ENCODE data around the gene LMF2. TPM values are rescaled to one million over a fixed set of nuclear protein-coding genes. Genes with fewer than 3 reads are reported as not detected.

LMF2 gene
- total RNA-seq, 1 donor from 2014 or later, result 65.8 TPM

DNA sequence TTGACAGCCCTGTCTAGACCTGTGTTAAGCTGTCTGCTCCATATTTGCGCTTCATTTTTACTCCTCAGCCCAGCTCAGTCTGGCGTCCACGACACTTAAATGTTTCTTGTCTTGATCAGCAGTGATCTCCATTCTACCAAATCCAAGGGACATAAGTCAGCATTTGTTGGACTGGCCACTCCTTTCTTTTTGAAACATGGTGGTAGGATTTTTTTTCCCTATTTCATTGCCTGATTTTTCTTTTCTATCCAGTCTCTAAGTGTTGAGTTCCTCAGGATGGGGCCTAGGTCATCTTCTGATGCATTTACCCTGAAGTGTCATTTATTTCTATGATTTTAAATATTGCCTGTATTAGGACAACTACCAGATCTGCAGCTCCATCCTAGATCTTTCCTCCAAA, 1.4 kb upstream of the LMF2 start:
- peaks cover 21% of the 10 kb centered on the region for H3K4me1 ChIP-seq
- H3K36me3 ChIP-seq, result peaks cover 16% of the 10 kb centered on the region
- H3K4me3 ChIP-seq, result peak overlapping the region; percentile 79
- peak overlapping the region; percentile 92 for H3K27ac ChIP-seq
- TF ChIP-seq, protein P1, sequence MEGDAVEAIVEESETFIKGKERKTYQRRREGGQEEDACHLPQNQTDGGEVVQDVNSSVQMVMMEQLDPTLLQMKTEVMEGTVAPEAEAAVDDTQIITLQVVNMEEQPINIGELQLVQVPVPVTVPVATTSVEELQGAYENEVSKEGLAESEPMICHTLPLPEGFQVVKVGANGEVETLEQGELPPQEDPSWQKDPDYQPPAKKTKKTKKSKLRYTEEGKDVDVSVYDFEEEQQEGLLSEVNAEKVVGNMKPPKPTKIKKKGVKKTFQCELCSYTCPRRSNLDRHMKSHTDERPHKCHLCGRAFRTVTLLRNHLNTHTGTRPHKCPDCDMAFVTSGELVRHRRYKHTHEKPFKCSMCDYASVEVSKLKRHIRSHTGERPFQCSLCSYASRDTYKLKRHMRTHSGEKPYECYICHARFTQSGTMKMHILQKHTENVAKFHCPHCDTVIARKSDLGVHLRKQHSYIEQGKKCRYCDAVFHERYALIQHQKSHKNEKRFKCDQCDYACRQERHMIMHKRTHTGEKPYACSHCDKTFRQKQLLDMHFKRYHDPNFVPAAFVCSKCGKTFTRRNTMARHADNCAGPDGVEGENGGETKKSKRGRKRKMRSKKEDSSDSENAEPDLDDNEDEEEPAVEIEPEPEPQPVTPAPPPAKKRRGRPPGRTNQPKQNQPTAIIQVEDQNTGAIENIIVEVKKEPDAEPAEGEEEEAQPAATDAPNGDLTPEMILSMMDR (IDR thresholded peaks at IDR 0.05), result no peak
- no peaks in the 10 kb centered on the region for H3K27me3 ChIP-seq
- DNase-seq (no peak), ATAC-seq (no peak)
- intact Hi-C loops (cut with DNase I), result loop anchor here (10.0 kb wide), 1 partner anchor 244 kb away; the partner anchor contains the start of gene MAPK12
- H3K9me3 ChIP-seq, result no peaks in the 10 kb centered on the region

DNA sequence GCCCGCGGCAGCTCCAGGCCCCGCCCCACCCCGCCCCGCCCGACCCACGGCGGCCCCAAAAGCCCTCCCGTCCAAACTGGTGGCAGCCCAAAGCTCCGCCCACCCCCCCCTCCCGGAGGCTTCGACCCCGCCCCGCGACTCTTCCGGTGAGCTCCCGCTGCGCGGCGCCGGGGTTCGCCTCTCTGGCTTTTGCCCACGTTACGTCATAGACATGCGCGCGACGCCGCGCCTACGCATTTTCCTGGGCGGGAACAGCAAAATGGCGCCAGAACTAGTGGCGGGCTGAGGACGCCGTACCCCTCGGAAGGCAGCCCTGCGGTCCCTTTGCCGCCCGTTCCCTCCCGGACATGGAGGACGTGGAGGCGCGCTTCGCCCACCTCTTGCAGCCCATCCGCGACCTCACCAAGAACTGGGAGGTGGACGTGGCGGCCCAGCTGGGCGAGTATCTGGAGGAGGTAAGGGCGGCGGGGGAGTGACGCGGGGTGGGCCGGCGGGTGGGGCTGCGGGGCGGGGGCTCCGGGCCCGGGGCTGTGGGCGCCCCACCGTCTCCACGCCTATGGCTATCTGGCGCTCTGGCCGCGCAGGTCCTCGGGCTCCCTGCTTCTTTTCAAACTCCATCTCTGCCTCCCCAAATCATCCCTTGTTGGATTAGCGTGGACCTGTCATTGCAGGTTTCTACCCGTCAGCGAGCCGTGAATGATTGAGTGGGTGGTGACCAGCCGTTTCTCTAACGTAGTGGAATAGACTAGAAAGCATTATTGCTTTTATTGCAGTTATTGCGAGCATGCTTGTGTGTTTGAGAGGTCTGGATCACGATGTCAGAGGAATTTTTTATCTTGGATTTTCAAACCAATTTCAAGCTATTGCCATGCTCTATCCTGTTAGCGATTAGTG, 736 bp upstream of the LMF2 start, which contains the start of gene NCAPH2:
Gene NCAPH2, plus strand, starts transcription at position 234 of the 894 bp plus-strand sequence. Its CDS starts 114 bp downstream, at position 348.
- intact Hi-C loops (cut with DNase I), result loop anchor here (10.0 kb wide), 1 partner anchor 243 kb away; the partner anchor contains the start of gene MAPK12
- ATAC-seq (peak; percentile 83), DNase-seq (peak; percentile 98)
- Histone ChIP-seq H3K27me3 (no peaks in the 10 kb centered on the region), H3K36me3 (peaks cover 19% of the 10 kb centered on the region), H3K9me3 (no peaks in the 10 kb centered on the region), H3K4me1 (peaks cover 21% of the 10 kb centered on the region), H3K4me3 (peak within 1 kb of the TSS; percentile 91), H3K27ac (peak within 1 kb of the TSS; percentile 92)
- TF ChIP-seq, protein P1 (IDR thresholded peaks at IDR 0.05), result no peak

DNA sequence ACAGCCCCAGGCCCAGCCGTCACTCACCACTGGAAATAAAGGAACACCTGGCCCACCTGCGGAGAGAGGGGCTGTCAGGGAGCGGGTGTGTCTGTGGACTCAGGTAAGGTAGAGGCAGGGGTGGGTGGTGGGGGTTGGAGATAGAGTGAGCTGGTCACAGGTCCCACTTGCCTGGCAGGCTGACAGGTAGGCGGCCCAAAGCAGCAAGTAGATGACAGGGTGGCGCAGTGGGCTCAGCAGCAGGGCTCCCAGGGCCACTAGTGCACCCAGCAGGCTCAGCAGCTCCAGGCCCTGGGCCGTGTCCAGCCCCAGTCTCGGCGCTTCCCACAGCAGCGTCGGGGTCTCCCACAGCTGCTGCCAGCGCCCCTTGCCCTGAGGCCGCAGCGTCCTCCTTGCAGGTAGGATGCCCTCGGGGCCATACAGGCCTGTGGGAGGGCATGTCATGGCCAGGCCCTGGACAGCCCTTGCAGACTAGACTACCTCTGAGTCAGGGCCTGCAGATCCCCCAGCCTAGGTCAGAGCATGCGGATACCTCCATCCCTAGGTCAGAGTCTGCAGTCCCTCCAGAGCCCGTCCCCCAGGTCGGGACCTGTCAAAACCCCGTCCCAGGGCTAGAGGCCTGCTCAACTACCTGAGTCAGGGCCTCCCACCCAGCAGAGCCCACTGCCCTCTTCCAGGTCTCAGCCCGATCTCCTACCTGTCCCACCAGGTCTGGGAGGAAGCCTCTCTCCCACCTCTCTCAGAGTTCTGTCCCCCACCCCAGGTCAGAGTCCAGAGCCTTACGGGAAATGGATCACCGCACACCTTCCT, 686 bp downstream of the LMF2 start:
- peak; percentile 1 for ATAC-seq
- intact Hi-C loops (cut with DNase I), result loop anchor here (10.0 kb wide), 1 partner anchor 242 kb away; the partner anchor contains the start of gene MAPK12
- no peak for DNase-seq
- Histone ChIP-seq H3K27ac (peak overlapping the region; percentile 84), H3K36me3 (peaks cover 29% of the 10 kb centered on the region), H3K4me1 (peaks cover 20% of the 10 kb centered on the region), H3K9me3 (no peaks in the 10 kb centered on the region), H3K27me3 (no peaks in the 10 kb centered on the region), H3K4me3 (peak overlapping the region; percentile 91)
- TF ChIP-seq, protein P1 (IDR thresholded peaks at IDR 0.05), result no peak

DNA sequence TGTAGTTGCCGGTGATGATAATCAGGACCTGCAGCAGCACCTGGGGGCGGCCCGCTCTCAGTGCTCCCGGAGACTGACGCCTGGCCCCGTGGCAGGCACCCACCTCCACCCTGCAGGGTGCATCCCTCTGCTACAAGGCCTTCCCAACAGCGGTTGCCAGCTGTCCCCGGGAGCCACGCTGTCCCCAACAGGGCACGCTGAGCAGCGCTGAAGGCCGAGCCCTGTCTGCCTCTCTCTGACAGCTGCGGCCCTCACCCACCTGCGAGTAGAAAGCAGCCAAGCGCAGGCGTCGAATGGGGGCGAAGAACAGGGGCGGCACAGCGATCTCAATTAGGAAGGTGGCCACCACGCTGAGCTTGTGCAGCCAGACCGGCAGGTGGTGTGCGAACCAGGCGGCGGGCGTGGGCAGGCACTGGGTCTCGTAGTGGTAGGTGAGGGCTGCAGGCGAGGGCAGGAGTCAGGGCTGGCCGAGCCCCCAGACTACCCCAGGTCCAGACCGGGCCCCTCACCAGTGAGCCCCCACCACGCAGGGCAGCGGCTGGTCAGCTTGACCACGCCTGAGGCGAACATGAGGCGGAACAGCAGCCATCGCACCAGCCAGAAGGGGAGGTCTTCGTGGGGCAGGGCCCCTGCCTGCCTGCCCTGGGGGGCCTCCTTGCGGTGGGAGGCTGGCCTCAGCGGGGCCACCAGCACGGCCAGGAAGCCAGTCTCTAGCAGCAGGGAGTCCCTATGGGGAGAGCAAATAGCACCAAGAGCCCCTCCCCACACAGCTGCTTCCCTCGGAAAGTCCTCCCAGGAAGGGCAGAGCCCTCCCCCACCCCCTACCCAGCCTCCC, 1.5 kb downstream of the LMF2 start:
- intact Hi-C loops (cut with DNase I), result loop anchor here (10.0 kb wide), 1 partner anchor 241 kb away; the partner anchor contains the start of gene MAPK12
- Histone ChIP-seq H3K27me3 (no peaks in the 10 kb centered on the region), H3K9me3 (no peaks in the 10 kb centered on the region), H3K27ac (no peak overlapping the region), H3K4me3 (peak overlapping the region; percentile 91), H3K4me1 (peaks cover 17% of the 10 kb centered on the region), H3K36me3 (peaks cover 29% of the 10 kb centered on the region)
- no peak for DNase-seq
- TF ChIP-seq, protein P1 (IDR thresholded peaks at IDR 0.05), result no peak
- ATAC-seq, result no peak
